Measurements from ENCODE around the gene TTLL11. TPM values are rescaled to one million over a fixed set of nuclear protein-coding genes. Genes with fewer than 3 reads are reported as not detected.

The TTLL11 gene
- total RNA-seq, 1 experiment from 2014 or later = 2.3 TPM

GRCh38 chr9:122065923-122066629 is 27.0 kb downstream of the TTLL11 start:
- no peaks in the 10 kb centered on the region for H4K20me1 ChIP-seq (ENCODE audit: insufficient read depth)
- no peak for DNase-seq
- POLR2A ChIA-PET (ENCODE audit: unreplicated experiment) = no interaction called here
- no peaks in the 10 kb centered on the region for H3K9me2 ChIP-seq (ENCODE audit: insufficient read depth)
- H3K79me2 ChIP-seq (ENCODE audit: low read depth) = no peaks in the 10 kb centered on the region
- intact Hi-C loops (cut with micrococcal nuclease; ENCODE audit: unreplicated experiment) = no loop called here
- no peak overlapping the region for H3K4me3 ChIP-seq
- no peaks in the 10 kb centered on the region for H3F3A ChIP-seq (ENCODE audit: insufficient read depth, low read depth)
- CTCF ChIA-PET = no interaction called here
- TF ChIP-seq CTCF (conservative IDR thresholded peaks at IDR 0.05) (no peak), EZH2 (IDR thresholded peaks at IDR 0.05; ENCODE audit: low read depth) (no peak)
- no peaks in the 10 kb centered on the region for H3K9me3 ChIP-seq (ENCODE audit: insufficient read depth, low read depth)
- BruUV-seq (replicated peaks) = no TSS peak
- H3K36me3 ChIP-seq (ENCODE audit: low read depth) = no peaks in the 10 kb centered on the region
- H3K4me2 ChIP-seq = no peak overlapping the region
- no peaks in the 10 kb centered on the region for H3K27me3 ChIP-seq (ENCODE audit: insufficient read depth, low read depth)
- no peak overlapping the region for H3K27ac ChIP-seq
- H3K4me1 ChIP-seq (replicated peaks; ENCODE audit: insufficient read depth) = no peaks in the 10 kb centered on the region
- H2AFZ ChIP-seq = no peak overlapping the region

- no peaks in the 10 kb centered on the region for H3K9me2 ChIP-seq (ENCODE audit: insufficient read depth)
- no peaks in the 10 kb centered on the region for H3K9me3 ChIP-seq (ENCODE audit: insufficient read depth, low read depth)
- intact Hi-C loops (cut with micrococcal nuclease; ENCODE audit: unreplicated experiment) = no loop called here
- BruUV-seq (replicated peaks) = no TSS peak
- H3K4me1 ChIP-seq (replicated peaks; ENCODE audit: insufficient read depth) = no peaks in the 10 kb centered on the region
- no peak for TF ChIP-seq CTCF (conservative IDR thresholded peaks at IDR 0.05)
- no peak for TF ChIP-seq EZH2 (IDR thresholded peaks at IDR 0.05; ENCODE audit: low read depth)
- H4K20me1 ChIP-seq (ENCODE audit: insufficient read depth) = no peaks in the 10 kb centered on the region
- no peaks in the 10 kb centered on the region for H3K79me2 ChIP-seq (ENCODE audit: low read depth)
- no peaks in the 10 kb centered on the region for H3K36me3 ChIP-seq (ENCODE audit: low read depth)
- H3K4me2 ChIP-seq = no peak overlapping the region
- H3K27me3 ChIP-seq (ENCODE audit: insufficient read depth, low read depth) = no peaks in the 10 kb centered on the region
- no peak overlapping the region for H3K27ac ChIP-seq
- DNase-seq = no peak
- H3F3A ChIP-seq (ENCODE audit: insufficient read depth, low read depth) = no peaks in the 10 kb centered on the region
- H2AFZ ChIP-seq = no peak overlapping the region
- no peak overlapping the region for H3K4me3 ChIP-seq
- CTCF ChIA-PET = no interaction called here
- POLR2A ChIA-PET (ENCODE audit: unreplicated experiment) = no interaction called here
These were observed 32.6 kb downstream of the TTLL11 start for GRCh38 chr9:122060481-122060880.

GRCh38 chr9:122059955-122060324 is 33.2 kb downstream of the TTLL11 start:
- Histone ChIP-seq H3K4me2 (no peak overlapping the region), H3K27ac (no peak overlapping the region), H3K4me3 (no peak overlapping the region), H3K27me3 (ENCODE audit: insufficient read depth, low read depth) (no peaks in the 10 kb centered on the region), H3K9me2 (ENCODE audit: insufficient read depth) (no peaks in the 10 kb centered on the region), H3K4me1 (replicated peaks; ENCODE audit: insufficient read depth) (no peaks in the 10 kb centered on the region), H2AFZ (no peak overlapping the region), H3F3A (ENCODE audit: insufficient read depth, low read depth) (no peaks in the 10 kb centered on the region), H3K79me2 (ENCODE audit: low read depth) (no peaks in the 10 kb centered on the region), H3K36me3 (ENCODE audit: low read depth) (no peaks in the 10 kb centered on the region), H4K20me1 (ENCODE audit: insufficient read depth) (no peaks in the 10 kb centered on the region; the same call in 1 of the 2 replicates), H3K9me3 (ENCODE audit: insufficient read depth, low read depth) (no peaks in the 10 kb centered on the region)
- no TSS peak for BruUV-seq (replicated peaks)
- POLR2A ChIA-PET (ENCODE audit: unreplicated experiment) = no interaction called here
- no peak for DNase-seq
- TF ChIP-seq EZH2 (IDR thresholded peaks at IDR 0.05; ENCODE audit: low read depth) (no peak), CTCF (conservative IDR thresholded peaks at IDR 0.05) (no peak)
- intact Hi-C loops (cut with micrococcal nuclease; ENCODE audit: unreplicated experiment) = no loop called here
- CTCF ChIA-PET = no interaction called here

All from PC-9 (cell line).